SIG-M5 treated with dmso at 0.1 percent for 504 hours (cell line): ENCODE results near the gene GALNT5.

ENCODE experiments used
- DNase-seq: peaks from one replicate; lab custom pipeline; 2025; ENCODE audit not compliant: unreplicated experiment; lab: John Stamatoyannopoulos, UW

GALNT5 gene

GRCh38 chr2:157290525-157290924 is 33.0 kb downstream of the GALNT5 start:
- DNase-seq = no peak

DNA sequence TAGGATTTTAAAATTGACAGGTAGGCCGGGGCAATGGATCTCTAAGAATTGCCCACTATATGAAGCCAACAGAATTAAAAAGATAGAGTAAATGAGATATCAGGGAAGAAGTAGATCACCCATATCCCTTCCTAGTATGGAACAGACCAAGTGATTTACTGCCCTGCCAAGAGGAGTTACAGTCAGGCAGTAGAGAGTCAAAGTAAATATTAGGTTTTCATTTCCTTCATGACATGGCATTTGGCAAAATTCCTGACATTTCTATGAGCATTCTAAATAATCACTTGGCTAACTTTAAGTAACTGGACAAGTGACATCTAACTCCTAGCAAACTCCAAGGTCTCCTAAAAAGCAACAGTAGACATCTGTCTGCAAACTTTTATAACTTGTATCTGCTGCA is 33.5 kb downstream of the GALNT5 start:
- peak; percentile 32 for DNase-seq

GRCh38 chr2:157292853-157293252 is 35.3 kb downstream of the GALNT5 start:
- DNase-seq = no peak

GRCh38 chr2:157296490-157296889 is 39.0 kb downstream of the GALNT5 start:
- no peak for DNase-seq

GRCh38 chr2:157296958-157297357 is 39.5 kb downstream of the GALNT5 start:
- no peak for DNase-seq

GRCh38 chr2:157301307-157301706 is 43.8 kb downstream of the GALNT5 start:
- no peak for DNase-seq

GRCh38 chr2:157302492-157303099 is 45.1 kb downstream of the GALNT5 start:
- DNase-seq = peak; percentile 70

- no peak for DNase-seq
Observed at GRCh38 chr2:157303612-157304011, 46.1 kb downstream of the GALNT5 start.

DNA sequence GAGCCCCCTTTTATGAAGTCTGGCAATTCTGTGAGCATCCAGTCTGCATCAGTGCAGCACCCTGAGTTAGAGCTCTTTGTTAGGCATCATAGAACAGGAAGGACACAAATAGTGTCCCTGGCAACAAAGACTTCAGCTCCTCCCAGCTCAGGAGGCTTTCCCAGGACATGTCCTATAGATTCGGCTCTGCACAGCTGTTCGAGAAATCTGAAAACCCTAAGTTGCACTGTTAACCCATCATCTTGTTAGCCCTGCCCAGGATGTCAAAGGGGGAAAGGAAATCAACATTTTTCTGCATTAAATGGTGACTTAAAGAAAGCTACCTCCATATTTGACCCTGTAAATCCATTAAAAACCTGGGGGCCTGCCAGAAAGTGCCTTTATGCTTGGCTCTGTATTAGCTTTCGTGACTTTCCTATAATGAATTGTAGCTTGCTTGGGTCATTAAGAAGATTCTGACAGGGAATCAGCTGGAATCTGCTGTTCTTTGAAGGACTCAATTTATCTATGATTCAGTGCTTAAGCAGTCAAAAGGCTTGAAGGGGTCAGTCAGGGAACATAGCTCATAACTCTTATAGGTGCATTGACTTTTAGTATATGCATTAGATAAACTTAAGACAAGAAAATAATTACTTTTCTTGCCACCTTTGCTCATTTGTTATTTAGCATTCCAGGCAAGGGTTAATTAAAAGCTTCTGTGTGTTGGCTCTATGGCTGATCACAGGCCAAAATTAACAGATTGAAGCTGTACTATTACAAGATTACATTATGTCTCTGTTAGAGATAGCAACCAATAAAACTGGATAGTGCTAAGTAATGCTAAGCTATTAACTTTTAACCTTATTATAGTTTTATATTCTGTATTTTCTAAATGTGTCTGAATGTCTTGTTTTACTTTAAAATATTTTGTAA is 47.6 kb downstream of the GALNT5 start:
- no peak for DNase-seq

DNA sequence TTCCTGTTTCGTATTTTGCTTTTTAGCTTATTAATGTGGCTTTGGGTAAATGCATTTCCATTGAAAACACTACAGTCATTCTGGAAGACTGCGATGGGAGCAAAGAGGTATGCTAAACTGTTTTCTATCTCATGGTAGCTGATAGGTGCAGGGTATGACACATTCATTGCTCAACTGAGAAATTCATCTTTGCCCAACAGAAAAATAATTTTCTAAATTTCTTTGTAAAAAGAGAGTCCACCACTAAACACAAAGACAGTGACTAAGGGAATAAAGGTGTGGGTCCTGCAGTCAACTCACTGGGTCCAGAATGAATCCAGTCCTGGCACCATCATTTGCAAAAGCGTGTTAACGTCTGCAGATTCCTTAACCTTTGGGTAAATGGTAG is 48.2 kb downstream of the GALNT5 start:
- DNase-seq = no peak

DNA sequence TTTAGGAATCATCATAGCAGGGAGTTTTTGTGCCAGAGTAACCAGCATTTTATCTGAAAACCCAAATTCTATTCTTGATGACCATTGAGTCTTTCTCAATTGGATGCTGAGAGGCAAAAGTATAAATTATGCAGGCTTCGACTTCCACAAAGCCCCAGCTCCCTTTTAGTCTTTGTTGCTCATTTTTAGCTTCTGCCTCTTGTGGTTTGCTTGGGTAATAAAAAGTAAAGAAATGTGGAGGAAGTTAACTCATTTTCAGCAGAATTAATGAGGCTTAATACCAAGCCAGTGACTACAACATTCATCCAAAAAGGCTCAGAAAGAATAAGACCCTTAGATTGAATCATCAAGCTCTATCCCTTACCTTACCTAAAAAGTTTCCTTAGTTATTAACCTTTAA is 49.5 kb downstream of the GALNT5 start:
- DNase-seq = peak; percentile 13

DNA sequence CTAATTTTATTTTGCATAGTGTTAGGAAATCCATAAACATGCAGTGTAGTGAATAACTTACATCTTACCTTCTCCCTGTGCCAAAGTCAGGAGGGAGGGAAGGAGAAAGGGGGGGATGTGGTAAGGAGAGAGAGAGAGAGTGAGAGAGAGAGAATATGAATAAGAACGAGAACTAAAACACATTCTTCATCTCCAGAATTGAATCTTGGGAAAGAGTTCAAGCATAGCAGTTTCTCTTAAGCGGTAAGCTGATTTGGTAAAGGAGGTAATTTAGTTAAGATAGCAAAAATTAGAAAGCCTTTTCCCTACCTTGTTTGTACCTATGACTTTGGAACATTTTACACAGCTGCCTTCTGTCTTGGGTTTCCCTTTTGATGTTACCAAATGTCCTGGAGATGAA is 52.4 kb downstream of the GALNT5 start:
- no peak for DNase-seq

- DNase-seq = no peak
Observed at GRCh38 chr2:157311706-157312105, 54.2 kb downstream of the GALNT5 start.

GRCh38 chr2:157312866-157313486 is 55.5 kb downstream of the GALNT5 start:
- DNase-seq = no peak

GRCh38 chr2:157315901-157316300 is 58.4 kb downstream of the GALNT5 start:
- DNase-seq = no peak

DNA sequence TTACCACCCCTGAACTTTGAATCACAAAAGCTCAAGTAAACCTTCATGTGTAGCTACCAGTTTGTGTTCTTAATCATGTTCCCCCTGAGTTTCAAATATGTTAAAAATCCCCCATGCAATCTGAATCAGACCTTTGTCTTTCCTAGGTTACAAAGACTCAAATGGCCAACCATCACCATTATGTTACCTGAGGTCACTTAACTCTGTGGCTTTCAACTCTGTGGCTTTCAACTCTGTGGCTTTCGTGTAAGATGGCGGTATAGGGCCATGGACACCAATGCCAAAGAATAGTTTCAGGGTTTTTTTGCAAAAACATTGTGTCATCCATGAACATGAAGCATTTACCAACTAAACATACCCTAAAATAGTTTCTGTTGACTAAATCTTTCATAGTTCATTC is 61.4 kb downstream of the GALNT5 start:
- no peak for DNase-seq

DNA sequence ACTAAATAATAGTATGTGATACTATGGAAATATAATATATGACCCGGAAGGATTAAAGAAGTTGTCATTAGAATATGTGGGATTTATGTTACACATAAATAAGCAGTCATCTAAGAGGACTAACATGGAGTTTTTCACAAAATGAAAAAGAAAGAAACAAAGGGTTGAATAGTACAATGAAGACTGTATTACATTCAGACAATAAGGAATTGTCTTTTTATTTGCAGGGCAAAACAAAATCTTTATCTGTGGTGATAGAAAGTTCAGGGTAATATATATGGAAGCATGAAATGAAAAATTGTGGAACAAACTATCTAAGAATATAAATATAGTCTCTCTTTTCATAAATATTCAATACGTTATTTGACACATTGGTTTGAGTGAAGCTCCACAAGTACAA is 62.3 kb downstream of the GALNT5 start:
- DNase-seq = no peak

GRCh38 chr2:157320409-157320808 is 62.9 kb downstream of the GALNT5 start:
- DNase-seq = no peak

DNA sequence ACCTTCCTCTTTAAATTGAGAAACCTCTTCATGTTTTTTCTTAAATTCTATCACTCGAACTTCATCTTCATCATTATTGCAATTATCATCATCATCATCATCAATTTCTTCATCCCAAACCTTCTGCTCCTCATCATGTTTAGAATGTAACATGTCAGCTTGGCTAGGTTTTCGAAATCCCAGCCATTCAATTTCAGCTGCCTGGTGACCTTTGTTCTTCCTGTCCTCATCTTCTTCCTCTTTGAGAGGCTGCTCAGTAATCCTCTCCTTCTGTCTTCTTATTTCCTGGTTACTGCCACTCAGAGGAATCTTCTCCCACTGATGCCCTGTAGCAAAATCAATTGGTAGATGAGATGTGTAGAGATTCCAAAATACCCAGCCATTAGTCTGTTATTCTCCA is 64.0 kb downstream of the GALNT5 start:
- DNase-seq = no peak

GRCh38 chr2:157322432-157322831 is 64.9 kb downstream of the GALNT5 start:
- DNase-seq = no peak

GRCh38 chr2:157324331-157324843 is 66.9 kb downstream of the GALNT5 start:
- DNase-seq = no peak

DNA sequence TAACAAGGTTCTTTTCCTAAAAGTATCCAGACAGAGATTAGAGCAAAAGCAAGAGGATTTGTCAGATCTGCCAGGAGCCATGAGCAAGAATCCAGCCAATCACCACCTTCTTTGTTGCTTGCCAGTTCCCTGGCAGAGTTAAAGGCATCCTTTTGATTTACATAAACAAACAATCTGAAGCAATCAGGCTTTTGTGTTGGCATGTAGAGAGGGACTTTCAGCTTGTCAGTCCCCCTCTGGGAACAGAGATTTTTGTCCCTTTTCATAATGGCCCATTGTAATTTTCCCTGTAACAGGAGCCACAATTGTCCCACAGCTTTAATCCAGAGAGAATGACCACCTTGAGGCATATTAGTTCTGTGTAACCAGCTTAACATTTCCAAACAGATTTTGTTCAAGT is 68.3 kb downstream of the GALNT5 start, which contains the start of gene ERMN:
Gene ERMN (minus strand): TSS at position 39 of the 400 bp plus-strand sequence. CDS start 182 bp downstream, outside the sequence.
- no peak for DNase-seq
